Ishikawa (cell line): ENCODE results near the gene STARD4.

Experiments used
- CEBPB ChIP-seq: IDR thresholded peaks from 2 replicates; pipeline ENCODE4 v1.6.1; 2012
- CREB1 ChIP-seq: IDR thresholded peaks from 2 replicates; pipeline ENCODE4 v1.6.1; 2012; ENCODE audit warnings: low read depth
- EGR1 ChIP-seq: IDR thresholded peaks from 2 replicates; pipeline ENCODE4 v1.6.1; 2012
- EP300 ChIP-seq: IDR thresholded peaks from 2 replicates; pipeline ENCODE4 v1.6.1; 2012; ENCODE audit warnings: borderline replicate concordance
- NFIC ChIP-seq: IDR thresholded peaks from 2 replicates; pipeline ENCODE4 v1.6.1; 2012
- RAD21 ChIP-seq: IDR thresholded peaks from 2 replicates; pipeline ENCODE4 v1.6.1; 2012; ENCODE audit warnings: low read depth
- TEAD4 ChIP-seq: IDR thresholded peaks from 2 replicates; pipeline ENCODE4 v1.6.1; 2012
- TF ChIP-seq, protein P1 (sequence below): IDR thresholded peaks from 2 replicates; pipeline ENCODE4 v1.6.1; 2012
- TF ChIP-seq, protein P2 (sequence below): IDR thresholded peaks from 2 replicates; pipeline ENCODE4 v1.6.1; 2012; ENCODE audit warnings: low read depth, mild to moderate bottlenecking

DNA sequence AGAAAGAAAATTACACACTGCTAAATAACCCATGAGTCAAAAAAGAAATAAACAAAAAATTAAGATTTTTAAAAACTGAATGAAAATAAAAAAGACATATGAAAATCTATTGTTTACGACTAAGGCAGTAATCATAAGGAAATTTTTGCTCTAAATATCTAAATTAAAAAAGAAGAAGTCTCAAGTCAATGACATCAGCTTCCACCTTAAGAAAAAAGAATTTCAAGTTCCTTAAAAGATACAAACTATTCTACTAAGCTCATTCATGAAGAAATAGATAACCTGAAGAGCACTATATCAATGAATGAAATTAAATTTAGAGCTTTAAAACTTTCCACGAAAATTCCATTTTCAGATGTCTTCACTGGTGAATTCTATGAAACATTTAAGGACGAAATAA, 15.7 kb upstream of the STARD4 start:
- TF ChIP-seq EGR1 = no peak
- TF ChIP-seq NFIC = no peak
- TF ChIP-seq EP300 = no peak
- TF ChIP-seq TEAD4 = no peak
- TF ChIP-seq, protein P1, sequence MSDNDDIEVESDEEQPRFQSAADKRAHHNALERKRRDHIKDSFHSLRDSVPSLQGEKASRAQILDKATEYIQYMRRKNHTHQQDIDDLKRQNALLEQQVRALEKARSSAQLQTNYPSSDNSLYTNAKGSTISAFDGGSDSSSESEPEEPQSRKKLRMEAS = no peak
- no peak for TF ChIP-seq CREB1
- no peak for TF ChIP-seq CEBPB
- no peak for TF ChIP-seq RAD21
- TF ChIP-seq, protein P2, sequence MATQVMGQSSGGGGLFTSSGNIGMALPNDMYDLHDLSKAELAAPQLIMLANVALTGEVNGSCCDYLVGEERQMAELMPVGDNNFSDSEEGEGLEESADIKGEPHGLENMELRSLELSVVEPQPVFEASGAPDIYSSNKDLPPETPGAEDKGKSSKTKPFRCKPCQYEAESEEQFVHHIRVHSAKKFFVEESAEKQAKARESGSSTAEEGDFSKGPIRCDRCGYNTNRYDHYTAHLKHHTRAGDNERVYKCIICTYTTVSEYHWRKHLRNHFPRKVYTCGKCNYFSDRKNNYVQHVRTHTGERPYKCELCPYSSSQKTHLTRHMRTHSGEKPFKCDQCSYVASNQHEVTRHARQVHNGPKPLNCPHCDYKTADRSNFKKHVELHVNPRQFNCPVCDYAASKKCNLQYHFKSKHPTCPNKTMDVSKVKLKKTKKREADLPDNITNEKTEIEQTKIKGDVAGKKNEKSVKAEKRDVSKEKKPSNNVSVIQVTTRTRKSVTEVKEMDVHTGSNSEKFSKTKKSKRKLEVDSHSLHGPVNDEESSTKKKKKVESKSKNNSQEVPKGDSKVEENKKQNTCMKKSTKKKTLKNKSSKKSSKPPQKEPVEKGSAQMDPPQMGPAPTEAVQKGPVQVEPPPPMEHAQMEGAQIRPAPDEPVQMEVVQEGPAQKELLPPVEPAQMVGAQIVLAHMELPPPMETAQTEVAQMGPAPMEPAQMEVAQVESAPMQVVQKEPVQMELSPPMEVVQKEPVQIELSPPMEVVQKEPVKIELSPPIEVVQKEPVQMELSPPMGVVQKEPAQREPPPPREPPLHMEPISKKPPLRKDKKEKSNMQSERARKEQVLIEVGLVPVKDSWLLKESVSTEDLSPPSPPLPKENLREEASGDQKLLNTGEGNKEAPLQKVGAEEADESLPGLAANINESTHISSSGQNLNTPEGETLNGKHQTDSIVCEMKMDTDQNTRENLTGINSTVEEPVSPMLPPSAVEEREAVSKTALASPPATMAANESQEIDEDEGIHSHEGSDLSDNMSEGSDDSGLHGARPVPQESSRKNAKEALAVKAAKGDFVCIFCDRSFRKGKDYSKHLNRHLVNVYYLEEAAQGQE = no peak
